ENCODE data around the gene SLC17A7. TPM values are rescaled to one million over a fixed set of nuclear protein-coding genes. Genes with fewer than 3 reads are reported as not detected.

SLC17A7 gene
- total and polyA plus RNA-seq, 2 of the 8 experiments (the other 6 are each of a cell fraction or from before 2014, with no cell fraction given), result 2.7 to 3.0 TPM

- FAIRE-seq (no peak), DNase-seq (ENCODE audit: low read depth in 1 of 2, low spot score in 2 of 2) (no peak)
- H4K8ac ChIP-seq (ENCODE audit: extremely low read depth, insufficient read depth, low read length), result no peak overlapping the region
- no peak overlapping the region for H2BK120ac ChIP-seq (replicated peaks; ENCODE audit: low read depth, low read length)
- H3K23ac ChIP-seq (ENCODE audit: insufficient read length), result no peak overlapping the region
- no peaks in the 10 kb centered on the region for H3K9me3 ChIP-seq (ENCODE audit: insufficient read depth in 2 of 2, low read depth in 1 of 2, low read length in 1 of 2)
- peaks cover 18% of the 10 kb centered on the region; the same call in 1 of the 2 replicates for H3K23me2 ChIP-seq (ENCODE audit: low read depth, low read length)
- H3K4me2 ChIP-seq (ENCODE audit: insufficient read depth in 1 of 2, low read depth in 2 of 2, low read length in 2 of 2), result peak overlapping the region; percentile 53 to 73
- H3K56ac ChIP-seq (replicated peaks; ENCODE audit: insufficient read length, low read depth, low read length), result no peak overlapping the region
- ChIA-PET CTCF (ENCODE audit: partially characterized antibody) (interaction anchor here (0.9 to 7.9 kb wide), 9 partner anchors 9 to 75 kb away, joined by 3 to 88 read pairs (median 7); partner anchors contain the start of genes GFY and PIH1D1), POLR2A (ENCODE audit: partially characterized antibody) (interaction anchor here (1.0 to 4.1 kb wide), 7 partner anchors 10 to 235 kb away, joined by 3 to 13 read pairs (median 3); partner anchors contain the start of genes ALDH16A1, PIH1D1 and PRMT1)
- 0 out of 2 replicates have a peak overlapping the region, but pooled peaks have one; percentile 5 for H2BK12ac ChIP-seq (ENCODE audit: low read depth, low read length)
- peaks cover 21 to 41% (median 39%) of the 10 kb centered on the region in 4 experiments for H3K27me3 ChIP-seq (replicated peaks in 1 of 4; ENCODE audit: control insufficient read depth in 3 of 4, extremely low read depth in 1 of 4, insufficient read depth in 3 of 4, low read length in 3 of 4)
- no peak overlapping the region for H2BK5ac ChIP-seq (ENCODE audit: low read depth, low read length)
- no peaks in the 10 kb centered on the region for H3K79me1 ChIP-seq (ENCODE audit: low read depth, low read length)
- no peak overlapping the region for H3K9ac ChIP-seq (replicated peaks in 1 of 4; ENCODE audit: extremely low read depth in 1 of 4, low read depth in 3 of 4, low read length in 3 of 4)
- peaks cover 5 to 8% (median 6%) of the 10 kb centered on the region in 4 experiments; a peak in 6 of 8 replicates for H3K36me3 ChIP-seq (ENCODE audit: control insufficient read depth in 2 of 4, insufficient read depth in 4 of 4, low read length in 3 of 4)
- no peaks in the 10 kb centered on the region for H3K79me2 ChIP-seq (ENCODE audit: control insufficient read depth in 1 of 2, insufficient read depth in 2 of 2, low read length in 2 of 2)
- H4K5ac ChIP-seq (ENCODE audit: insufficient read length, low read depth, low read length), result no peak overlapping the region
- peak overlapping the region; percentile 36 to 57 (median 44); a peak in 6 of 8 replicates for H3K4me3 ChIP-seq (ENCODE audit: extremely low read depth in 1 of 4, insufficient read depth in 2 of 4, low read depth in 3 of 4, low read length in 4 of 4)
- H4K91ac ChIP-seq (replicated peaks; ENCODE audit: insufficient read length, low read length), result no peak overlapping the region
- H3K4me1 ChIP-seq (replicated peaks in 1 of 4; ENCODE audit: control insufficient read depth in 3 of 4, insufficient read depth in 4 of 4, low read length in 3 of 4), result peaks cover 0 to 5% (median 3%) of the 10 kb centered on the region in 4 experiments; a peak in 3 of 7 replicates
- peaks cover 3% of the 10 kb centered on the region in 2 experiments for H4K20me1 ChIP-seq (replicated peaks in 1 of 2; ENCODE audit: control insufficient read depth in 1 of 2, insufficient read depth in 2 of 2, low read length in 2 of 2)
- no peak overlapping the region for H2AK5ac ChIP-seq (ENCODE audit: low read depth, low read length)
- H3K4ac ChIP-seq (replicated peaks; ENCODE audit: insufficient read length, low read depth, low read length), result no peak overlapping the region
- H2AFZ ChIP-seq (ENCODE audit: low read length), result no peak overlapping the region
- 21% methylated on average over 14 of the region's 14 CpGs; no CpG with 5 or more reads in 1 of the 2 experiments for WGBS, 2 experiments (ENCODE audit: extremely low coverage in 1 of 2, insufficient coverage in 1 of 2, insufficient read length in 1 of 2, insufficient replicate concordance in 2 of 2, low coverage in 1 of 2, low lambda C conversion rate in 2 of 2, missing lambda C conversion rate in 1 of 2)
- peak overlapping the region; percentile 3; the same call in 1 of the 2 replicates for H3K18ac ChIP-seq (ENCODE audit: extremely low read depth, low read length)
- no peak overlapping the region for H2BK20ac ChIP-seq (ENCODE audit: low read length)
- no peak overlapping the region for H2BK15ac ChIP-seq (ENCODE audit: low read length)
- H3K14ac ChIP-seq (ENCODE audit: insufficient read length), result no peak overlapping the region
- no peak overlapping the region for H3K27ac ChIP-seq (ENCODE audit: low read depth, low read length)
- TF ChIP-seq BACH1 (IDR thresholded peaks at IDR 0.05; ENCODE audit: low read length), result no peak
- TF ChIP-seq ASH2L (IDR thresholded peaks at IDR 0.05; ENCODE audit: low read length), result peak; percentile 43
- TF ChIP-seq FOSL1 (IDR thresholded peaks at IDR 0.05; ENCODE audit: insufficient read depth, low read depth, low read length), result no peak
- TF ChIP-seq POLR2AphosphoS5 (IDR thresholded peaks at IDR 0.05; ENCODE audit: low read depth, low read length), result no peak
- TF ChIP-seq JUN (IDR thresholded peaks at IDR 0.05; ENCODE audit: low read depth, low read length), result no peak
- TF ChIP-seq CTCF (IDR thresholded peaks at IDR 0.05; ENCODE audit: control extremely low read depth in 1 of 3, insufficient read depth in 1 of 3, low read depth in 1 of 3, low read length in 3 of 3), result no peak
- no peak for TF ChIP-seq GABPA (IDR thresholded peaks at IDR 0.05; ENCODE audit: borderline replicate concordance, insufficient read depth, low read length)
- no peak for TF ChIP-seq SAP30 (IDR thresholded peaks at IDR 0.05; ENCODE audit: insufficient read depth, insufficient replicate concordance, low read length)
- TF ChIP-seq EP300 (IDR thresholded peaks at IDR 0.05; ENCODE audit: borderline replicate concordance in 1 of 2, low read depth in 2 of 2, low read length in 2 of 2), result no peak
- TF ChIP-seq SIN3A (conservative IDR thresholded peaks at IDR 0.05 in 1 of 2, IDR thresholded peaks at IDR 0.05 in 1 of 2; ENCODE audit: low read depth in 1 of 2, low read length in 2 of 2), result no peak; a peak in 1 of 4 replicates
Observed at GRCh38 chr19:49441960-49442350, 628 bp upstream of the SLC17A7 start.
